HepG2 (cell line): ENCODE data around the gene RGS19. TPM values are rescaled to one million over a fixed set of nuclear protein-coding genes. Genes with fewer than 3 reads are reported as not detected.

Experiments
- ADNP ChIP-seq: sonication (generic); formaldehyde crosslinking; IDR thresholded peaks from 2 replicates; pipeline ENCODE4 v1.4.0; 2020; ENCODE audit warnings: missing genetic modification reagents
- CEBPG ChIP-seq: IDR thresholded peaks from 2 replicates; pipeline ENCODE4 v1.6.1; 2016
- DNMT3B ChIP-seq: conservative IDR thresholded peaks from 2 replicates; pipeline ENCODE4 v1.6.1; 2016; ENCODE audit warnings: missing biosample characterization, control low read depth
- HNRNPH1 ChIP-seq: fragments of 200-400 bp; formaldehyde crosslinking; optimal IDR thresholded peaks from 2 replicates; pipeline ENCODE3; 2017; ENCODE audit warnings: mild to moderate bottlenecking, low read depth, low read length
- IRF2 ChIP-seq: IDR thresholded peaks from 2 replicates; pipeline ENCODE4 v1.6.1; 2018; ENCODE audit warnings: missing genetic modification reagents, missing compliant biosample characterization
- JUN ChIP-seq: sonication (generic); formaldehyde crosslinking; IDR thresholded peaks from 2 replicates; pipeline ENCODE4 v1.4.0; 2020; ENCODE audit warnings: mild to moderate bottlenecking, missing genetic modification reagents
- SRY ChIP-seq: sonication (generic); formaldehyde crosslinking; IDR thresholded peaks from 2 replicates; pipeline ENCODE4 v1.8.0; 2022; ENCODE audit warnings: mild to moderate bottlenecking, missing genetic modification reagents
- YEATS4 ChIP-seq: sonication (generic); formaldehyde crosslinking; IDR thresholded peaks from 2 replicates; pipeline ENCODE4 v1.4.0; 2020; ENCODE audit warnings: missing genetic modification reagents, borderline replicate concordance
- ZBTB3 ChIP-seq: sonication (generic); formaldehyde crosslinking; IDR thresholded peaks from 2 replicates; pipeline ENCODE4 v1.4.0; 2020; ENCODE audit warnings: low read depth, mild to moderate bottlenecking, moderate library complexity, missing genetic modification reagents, borderline replicate concordance
- ZNF282 ChIP-seq: fragments of 450-650 bp; IDR thresholded peaks from 2 replicates; pipeline ENCODE4 v1.6.1; 2018; ENCODE audit not compliant: partially characterized antibody
- ZNF33A ChIP-seq: sonication (generic); formaldehyde crosslinking; IDR thresholded peaks from 2 replicates; pipeline ENCODE4 v1.5.1; 2020; ENCODE audit warnings: missing genetic modification reagents, mild to moderate bottlenecking, moderate library complexity, borderline replicate concordance
- ZNF556 ChIP-seq: sonication (generic); formaldehyde crosslinking; IDR thresholded peaks from 2 replicates; pipeline ENCODE4 v1.4.0; 2020; ENCODE audit warnings: mild to moderate bottlenecking, missing genetic modification reagents, borderline replicate concordance
- ZNF75D ChIP-seq: sonication (generic); formaldehyde crosslinking; IDR thresholded peaks from 2 replicates; pipeline ENCODE4 v1.8.1; 2023; ENCODE audit warnings: missing genetic modification reagents, mild to moderate bottlenecking, borderline replicate concordance
- ZNF83 ChIP-seq: sonication (generic); formaldehyde crosslinking; IDR thresholded peaks from 2 replicates; pipeline ENCODE4 v1.4.0; 2020; ENCODE audit warnings: missing genetic modification reagents, mild to moderate bottlenecking, borderline replicate concordance
- polyA plus RNA-seq, 8 experiments: library from polyadenylated mRNA; depleted of rRNA in 3 of 8; stranded (reverse) in 7 of 8; unstranded in 1 of 8; fragments of >200 nt; fragmentation: Illumina TruSeq in 4 of 8; extraction: Trizol in 4 of 8; gene quantifications; 2 replicates each; pipeline versions ENCODE4 v1.2.1 to v1.2.3, GENCODE V29; 2011 to 2016; ENCODE audit warnings: low read depth in 4 of 8, missing spikeins in 1 of 8, mixed read lengths in 1 of 8; ENCODE audit not compliant: insufficient read depth in 1 of 8
- total RNA-seq, 5 experiments: library from RNA; depleted of rRNA; stranded (reverse); fragments of >200 nt; fragmentation: Illumina TruSeq; extraction: Trizol; gene quantifications; 2 replicates each; pipeline ENCODE4 v1.2.3, GENCODE V29; 2016; ENCODE audit warnings: low read depth in 1 of 5
- TF ChIP-seq, protein P1 (sequence below): sonication (generic); formaldehyde crosslinking; IDR thresholded peaks from 2 replicates; pipeline ENCODE4 v1.4.0; 2020; ENCODE audit warnings: missing genetic modification reagents; ENCODE audit errors: not compliant biosample characterization
- TF ChIP-seq, protein P2 (sequence below): IDR thresholded peaks from 2 replicates; pipeline ENCODE4 v1.6.1; 2016; ENCODE audit warnings: low read depth, borderline replicate concordance
- TF ChIP-seq, protein P3 (sequence below): sonication (generic); formaldehyde crosslinking; IDR thresholded peaks from 2 replicates; pipeline ENCODE4 v1.4.0; 2020; ENCODE audit warnings: missing genetic modification reagents
- TF ChIP-seq, protein P4 (sequence below): sonication (generic); formaldehyde crosslinking; IDR thresholded peaks from 2 replicates; pipeline ENCODE4 v1.8.1; 2023; ENCODE audit warnings: mild to moderate bottlenecking, missing genetic modification reagents, borderline replicate concordance
- TF ChIP-seq, protein P5 (sequence below): sonication (generic); formaldehyde crosslinking; IDR thresholded peaks from 2 replicates; pipeline ENCODE4 v1.8.0; 2022; ENCODE audit warnings: mild to moderate bottlenecking, missing genetic modification reagents, borderline replicate concordance
- TF ChIP-seq, protein P6 (sequence below): sonication (generic); formaldehyde crosslinking; IDR thresholded peaks from 2 replicates; pipeline ENCODE4 v1.5.1; 2020; ENCODE audit warnings: missing genetic modification reagents, mild to moderate bottlenecking, borderline replicate concordance

RGS19 gene
- total and polyA plus RNA-seq, 2 of the 13 experiments (the other 11 are each of a cell fraction or from before 2014, with no cell fraction given): 10.7 to 11.9 TPM

DNA sequence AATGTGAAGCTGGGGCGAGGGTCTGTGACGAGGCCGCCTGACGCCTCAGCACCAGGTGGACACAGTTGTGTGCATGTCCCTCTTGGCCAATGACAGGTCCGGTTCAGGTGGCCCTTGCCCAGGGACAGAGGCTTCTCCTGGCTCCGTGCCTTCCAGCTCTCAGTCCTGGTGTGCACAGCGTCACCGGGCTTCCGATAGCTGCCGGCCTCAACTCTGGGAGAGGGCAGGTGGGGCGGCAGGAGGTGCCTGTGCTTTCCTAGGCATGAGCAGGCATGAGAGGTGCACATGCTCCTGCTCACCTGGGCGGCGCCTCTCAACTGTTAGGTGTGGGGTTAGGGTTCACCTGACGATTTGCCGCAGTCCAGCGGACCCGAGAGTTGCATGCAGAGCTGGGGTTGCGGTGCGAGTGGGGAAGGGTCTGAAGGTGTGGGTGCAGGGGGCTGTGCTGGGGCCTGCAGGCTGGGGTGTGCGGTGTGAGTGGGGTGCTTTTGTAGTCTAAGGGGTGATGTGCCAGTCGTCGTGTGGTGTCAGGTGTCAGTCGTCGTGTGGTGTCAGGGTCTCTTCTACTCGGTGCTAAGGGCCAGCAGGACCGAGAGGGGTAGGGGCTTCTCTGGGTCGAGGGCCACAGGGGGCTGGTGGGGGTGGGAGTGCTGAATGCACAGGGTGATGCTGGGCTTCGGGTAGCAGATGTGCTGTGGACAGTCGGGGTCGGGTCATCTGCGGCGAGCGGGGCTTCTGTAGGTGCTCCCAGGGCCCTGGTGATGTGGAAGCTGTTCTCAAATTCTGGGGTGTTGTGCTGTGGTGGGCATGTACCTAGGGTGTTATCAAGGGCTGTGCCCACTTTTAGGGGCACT is 26.1 kb downstream of the RGS19 start (continued):
- TF ChIP-seq ADNP (CRISPR knock-in tag) (no peak), SRY (CRISPR knock-in tag) (no peak; the same call in 1 of the 2 replicates), ZNF556 (CRISPR knock-in tag) (peak; percentile 56; the same call in 1 of the 2 replicates), ZNF75D (CRISPR knock-in tag) (no peak), JUN (peak; percentile 51), YEATS4 (no peak; the same call in 1 of the 2 replicates), HNRNPH1 (peak; percentile 44), ZNF33A (CRISPR knock-in tag) (no peak), ZBTB3 (peak; percentile 58; the same call in 1 of the 2 replicates), DNMT3B (CRISPR knock-in tag) (no peak), IRF2 (CRISPR knock-in tag) (peak; percentile 48; the same call in 1 of the 2 replicates), CEBPG (CRISPR knock-in tag) (peak; percentile 30; the same call in 1 of the 2 replicates), ZNF83 (CRISPR knock-in tag) (peak; percentile 93; the same call in 1 of the 2 replicates), ZNF282 (no peak)
- TF ChIP-seq, protein P1, sequence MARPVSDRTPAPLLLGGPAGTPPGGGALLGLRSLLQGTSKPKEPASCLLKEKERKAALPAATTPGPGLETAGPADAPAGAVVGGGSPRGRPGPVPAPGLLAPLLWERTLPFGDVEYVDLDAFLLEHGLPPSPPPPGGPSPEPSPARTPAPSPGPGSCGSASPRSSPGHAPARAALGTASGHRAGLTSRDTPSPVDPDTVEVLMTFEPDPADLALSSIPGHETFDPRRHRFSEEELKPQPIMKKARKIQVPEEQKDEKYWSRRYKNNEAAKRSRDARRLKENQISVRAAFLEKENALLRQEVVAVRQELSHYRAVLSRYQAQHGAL (CRISPR knock-in tag): no peak
- TF ChIP-seq, protein P2, sequence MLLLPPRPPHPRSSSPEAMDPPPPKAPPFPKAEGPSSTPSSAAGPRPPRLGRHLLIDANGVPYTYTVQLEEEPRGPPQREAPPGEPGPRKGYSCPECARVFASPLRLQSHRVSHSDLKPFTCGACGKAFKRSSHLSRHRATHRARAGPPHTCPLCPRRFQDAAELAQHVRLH (CRISPR knock-in tag): peak; percentile 72; the same call in 1 of the 2 replicates
- TF ChIP-seq, protein P3, sequence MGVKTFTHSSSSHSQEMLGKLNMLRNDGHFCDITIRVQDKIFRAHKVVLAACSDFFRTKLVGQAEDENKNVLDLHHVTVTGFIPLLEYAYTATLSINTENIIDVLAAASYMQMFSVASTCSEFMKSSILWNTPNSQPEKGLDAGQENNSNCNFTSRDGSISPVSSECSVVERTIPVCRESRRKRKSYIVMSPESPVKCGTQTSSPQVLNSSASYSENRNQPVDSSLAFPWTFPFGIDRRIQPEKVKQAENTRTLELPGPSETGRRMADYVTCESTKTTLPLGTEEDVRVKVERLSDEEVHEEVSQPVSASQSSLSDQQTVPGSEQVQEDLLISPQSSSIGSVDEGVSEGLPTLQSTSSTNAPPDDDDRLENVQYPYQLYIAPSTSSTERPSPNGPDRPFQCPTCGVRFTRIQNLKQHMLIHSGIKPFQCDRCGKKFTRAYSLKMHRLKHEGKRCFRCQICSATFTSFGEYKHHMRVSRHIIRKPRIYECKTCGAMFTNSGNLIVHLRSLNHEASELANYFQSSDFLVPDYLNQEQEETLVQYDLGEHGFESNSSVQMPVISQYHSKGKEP: no peak
- TF ChIP-seq, protein P4, sequence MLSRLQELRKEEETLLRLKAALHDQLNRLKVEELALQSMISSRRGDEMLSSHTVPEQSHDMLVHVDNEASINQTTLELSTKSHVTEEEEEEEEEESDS (CRISPR knock-in tag): 0 out of 2 replicates have a peak, but pooled peaks have one; percentile 51
- TF ChIP-seq, protein P5, sequence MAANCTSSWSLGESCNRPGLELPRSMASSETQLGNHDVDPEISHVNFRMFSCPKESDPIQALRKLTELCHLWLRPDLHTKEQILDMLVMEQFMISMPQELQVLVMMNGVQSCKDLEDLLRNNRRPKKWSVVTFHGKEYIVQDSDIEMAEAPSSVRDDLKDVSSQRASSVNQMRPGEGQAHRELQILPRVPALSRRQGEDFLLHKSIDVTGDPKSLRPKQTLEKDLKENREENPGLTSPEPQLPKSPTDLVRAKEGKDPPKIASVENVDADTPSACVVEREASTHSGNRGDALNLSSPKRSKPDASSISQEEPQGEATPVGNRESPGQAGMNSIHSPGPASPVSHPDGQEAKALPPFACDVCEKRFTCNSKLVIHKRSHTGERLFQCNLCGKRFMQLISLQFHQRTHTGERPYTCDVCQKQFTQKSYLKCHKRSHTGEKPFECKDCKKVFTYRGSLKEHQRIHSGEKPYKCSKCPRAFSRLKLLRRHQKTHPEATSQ (CRISPR knock-in tag): 0 out of 2 replicates have a peak, but pooled peaks have one; percentile 73
- TF ChIP-seq, protein P6, sequence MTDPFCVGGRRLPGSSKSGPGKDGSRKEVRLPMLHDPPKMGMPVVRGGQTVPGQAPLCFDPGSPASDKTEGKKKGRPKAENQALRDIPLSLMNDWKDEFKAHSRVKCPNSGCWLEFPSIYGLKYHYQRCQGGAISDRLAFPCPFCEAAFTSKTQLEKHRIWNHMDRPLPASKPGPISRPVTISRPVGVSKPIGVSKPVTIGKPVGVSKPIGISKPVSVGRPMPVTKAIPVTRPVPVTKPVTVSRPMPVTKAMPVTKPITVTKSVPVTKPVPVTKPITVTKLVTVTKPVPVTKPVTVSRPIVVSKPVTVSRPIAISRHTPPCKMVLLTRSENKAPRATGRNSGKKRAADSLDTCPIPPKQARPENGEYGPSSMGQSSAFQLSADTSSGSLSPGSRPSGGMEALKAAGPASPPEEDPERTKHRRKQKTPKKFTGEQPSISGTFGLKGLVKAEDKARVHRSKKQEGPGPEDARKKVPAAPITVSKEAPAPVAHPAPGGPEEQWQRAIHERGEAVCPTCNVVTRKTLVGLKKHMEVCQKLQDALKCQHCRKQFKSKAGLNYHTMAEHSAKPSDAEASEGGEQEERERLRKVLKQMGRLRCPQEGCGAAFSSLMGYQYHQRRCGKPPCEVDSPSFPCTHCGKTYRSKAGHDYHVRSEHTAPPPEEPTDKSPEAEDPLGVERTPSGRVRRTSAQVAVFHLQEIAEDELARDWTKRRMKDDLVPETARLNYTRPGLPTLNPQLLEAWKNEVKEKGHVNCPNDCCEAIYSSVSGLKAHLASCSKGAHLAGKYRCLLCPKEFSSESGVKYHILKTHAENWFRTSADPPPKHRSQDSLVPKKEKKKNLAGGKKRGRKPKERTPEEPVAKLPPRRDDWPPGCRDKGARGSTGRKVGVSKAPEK (CRISPR knock-in tag): peak; percentile 3; the same call in 1 of the 2 replicates
